ENCODE data around the gene EEFSEC.
A peak's percentile ranks its signal among the peaks of the same experiment; 100 is the strongest.

Gene EEFSEC

DNA sequence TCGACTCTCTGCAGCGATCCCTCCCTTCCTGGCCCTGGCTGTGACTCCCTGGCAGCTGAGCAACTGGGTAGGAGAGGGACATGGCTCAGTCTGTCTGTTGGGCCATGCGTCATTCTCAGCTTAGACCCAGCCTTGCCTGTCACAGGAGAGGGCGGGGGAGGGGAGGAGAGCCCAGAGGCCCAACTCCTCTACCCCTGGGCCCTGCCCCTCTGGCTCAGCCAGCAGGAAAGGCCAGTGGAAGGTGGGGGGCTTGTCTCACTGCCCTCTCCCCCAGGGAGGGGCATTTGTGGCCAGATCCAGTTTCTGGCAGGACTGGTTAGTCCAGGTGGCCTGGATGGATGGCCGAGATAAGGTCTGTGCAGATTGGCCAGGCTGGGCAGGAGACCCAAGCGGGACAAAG, 281.8 kb downstream of the EEFSEC start:
- H3K27ac ChIP-seq, result peak overlapping the region; percentile 65
- no peak for TF ChIP-seq ZFX (IDR thresholded peaks at IDR 0.05; ENCODE audit: borderline replicate concordance)
- TF ChIP-seq, protein P1, sequence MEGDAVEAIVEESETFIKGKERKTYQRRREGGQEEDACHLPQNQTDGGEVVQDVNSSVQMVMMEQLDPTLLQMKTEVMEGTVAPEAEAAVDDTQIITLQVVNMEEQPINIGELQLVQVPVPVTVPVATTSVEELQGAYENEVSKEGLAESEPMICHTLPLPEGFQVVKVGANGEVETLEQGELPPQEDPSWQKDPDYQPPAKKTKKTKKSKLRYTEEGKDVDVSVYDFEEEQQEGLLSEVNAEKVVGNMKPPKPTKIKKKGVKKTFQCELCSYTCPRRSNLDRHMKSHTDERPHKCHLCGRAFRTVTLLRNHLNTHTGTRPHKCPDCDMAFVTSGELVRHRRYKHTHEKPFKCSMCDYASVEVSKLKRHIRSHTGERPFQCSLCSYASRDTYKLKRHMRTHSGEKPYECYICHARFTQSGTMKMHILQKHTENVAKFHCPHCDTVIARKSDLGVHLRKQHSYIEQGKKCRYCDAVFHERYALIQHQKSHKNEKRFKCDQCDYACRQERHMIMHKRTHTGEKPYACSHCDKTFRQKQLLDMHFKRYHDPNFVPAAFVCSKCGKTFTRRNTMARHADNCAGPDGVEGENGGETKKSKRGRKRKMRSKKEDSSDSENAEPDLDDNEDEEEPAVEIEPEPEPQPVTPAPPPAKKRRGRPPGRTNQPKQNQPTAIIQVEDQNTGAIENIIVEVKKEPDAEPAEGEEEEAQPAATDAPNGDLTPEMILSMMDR (IDR thresholded peaks at IDR 0.05), result no peak

- peak overlapping the region; percentile 65 for H3K27ac ChIP-seq
- TF ChIP-seq, protein P1 (IDR thresholded peaks at IDR 0.05), result no peak
- TF ChIP-seq ZFX (IDR thresholded peaks at IDR 0.05; ENCODE audit: borderline replicate concordance), result no peak
Observed at GRCh38 chr3:128435561-128435960, 282.3 kb downstream of the EEFSEC start.

GRCh38 chr3:128436214-128436613, 282.9 kb downstream of the EEFSEC start:
- no peak for TF ChIP-seq ZFX (IDR thresholded peaks at IDR 0.05; ENCODE audit: borderline replicate concordance)
- TF ChIP-seq, protein P1 (IDR thresholded peaks at IDR 0.05), result no peak
- peak overlapping the region; percentile 65 for H3K27ac ChIP-seq

DNA sequence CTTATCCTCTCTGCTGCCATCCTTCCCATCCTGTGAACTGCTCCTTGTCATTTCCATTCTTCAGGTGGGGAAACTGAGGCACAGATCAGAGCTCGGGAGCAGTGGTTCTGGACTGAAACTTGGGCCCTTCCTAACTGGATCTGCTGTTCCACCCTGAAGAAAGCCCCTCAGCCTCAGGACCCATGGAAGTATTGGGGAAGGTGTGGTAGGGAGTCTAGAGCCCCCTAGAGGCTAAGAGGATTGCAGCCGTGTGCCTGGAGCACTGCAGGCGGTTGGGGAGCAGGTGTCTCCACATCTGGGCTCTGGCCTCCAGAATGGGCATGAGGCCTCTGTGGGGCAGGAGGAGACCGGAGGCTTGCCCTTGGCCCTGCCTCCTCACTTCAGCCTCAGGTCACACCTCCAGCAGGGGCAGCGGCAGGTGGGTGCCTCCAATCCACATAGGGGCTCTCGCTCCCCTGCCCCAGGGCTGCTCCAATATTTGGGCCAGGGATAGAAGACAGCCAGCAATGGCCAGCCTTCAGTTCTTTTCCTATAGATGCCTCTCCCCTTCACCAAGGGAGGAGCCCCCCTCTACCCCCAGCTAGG, 285.3 kb downstream of the EEFSEC start:
- H3K27ac ChIP-seq, result no peak overlapping the region
- TF ChIP-seq ZFX (IDR thresholded peaks at IDR 0.05; ENCODE audit: borderline replicate concordance), result no peak
- TF ChIP-seq, protein P1 (IDR thresholded peaks at IDR 0.05), result peak; percentile 74

DNA sequence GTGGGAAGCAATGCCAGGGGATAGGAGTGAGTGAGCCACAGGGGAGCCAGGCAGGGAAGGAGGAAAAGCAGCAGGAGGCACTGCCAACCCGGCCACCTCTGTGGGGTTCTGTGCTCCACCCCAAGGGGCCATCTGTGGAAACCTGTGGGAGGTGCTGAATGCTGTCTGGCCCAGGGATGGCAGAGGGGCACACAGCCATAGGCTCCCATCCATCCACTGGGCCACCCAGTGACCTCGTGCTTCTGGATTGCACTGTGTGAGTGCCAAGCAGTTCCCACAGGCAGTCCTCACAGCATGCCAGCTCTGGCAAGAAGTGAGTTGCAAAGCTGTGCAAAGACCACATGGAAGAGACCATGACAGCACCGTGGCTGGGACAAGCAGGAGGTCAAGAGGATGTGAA, 285.9 kb downstream of the EEFSEC start:
- no peak for TF ChIP-seq ZFX (IDR thresholded peaks at IDR 0.05; ENCODE audit: borderline replicate concordance)
- TF ChIP-seq, protein P1 (IDR thresholded peaks at IDR 0.05), result no peak
- H3K27ac ChIP-seq, result no peak overlapping the region

GRCh38 chr3:128442070-128442469, 288.8 kb downstream of the EEFSEC start:
- H3K27ac ChIP-seq, result no peak overlapping the region
- TF ChIP-seq, protein P1 (IDR thresholded peaks at IDR 0.05), result no peak
- no peak for TF ChIP-seq ZFX (IDR thresholded peaks at IDR 0.05; ENCODE audit: borderline replicate concordance)

GRCh38 chr3:128442949-128443348, 289.7 kb downstream of the EEFSEC start:
- TF ChIP-seq, protein P1 (IDR thresholded peaks at IDR 0.05), result no peak
- TF ChIP-seq ZFX (IDR thresholded peaks at IDR 0.05; ENCODE audit: borderline replicate concordance), result no peak
- no peak overlapping the region for H3K27ac ChIP-seq
